Left lung (tissue), 10 donors: Measurements from ENCODE around the gene NOS1. TPM values are rescaled to one million over a fixed set of nuclear protein-coding genes. Genes with fewer than 3 reads are reported as not detected.
"Not testable (repeated sequence)": the region's sequence is repeated elsewhere in the genome, so short reads cannot be mapped to it uniquely, and the experiment has no call there.

ENCODE experiments used
- ATAC-seq: fragments of 200-7000 bp; cut with Tn5 transposase; one replicate; pipeline ENCODE4 v1.9.1; 2020; ENCODE audit warnings: moderate library complexity
- DNase-seq, 4 donors: peaks; one replicate each; pipeline ENCODE4 v3.0.0-alpha.2; 2013 to 2020
- H3K27ac ChIP-seq, 2 donors: fragments of 200-600 bp; sonication (generic) in 1 of 2; one replicate each; pipeline versions ENCODE4 v1.5.0 to v1.8.0; 2020 to 2021
- H3K27me3 ChIP-seq, 2 donors: fragments of 200-600 bp; sonication (generic) in 1 of 2; one replicate each; pipeline versions ENCODE4 v1.5.0 to v1.8.0; 2020 to 2021
- H3K36me3 ChIP-seq, 2 donors: fragments of 200-600 bp; sonication (generic) in 1 of 2; one replicate each; pipeline versions ENCODE4 v1.5.0 to v1.8.0; 2020 to 2021
- H3K4me1 ChIP-seq, 2 donors: fragments of 200-600 bp; one replicate each; pipeline ENCODE4 v1.8.0; 2021
- H3K4me3 ChIP-seq, 2 donors: fragments of 200-600 bp; sonication (generic) in 1 of 2; one replicate each; pipeline versions ENCODE4 v1.5.0 to v1.8.0; 2020 to 2021; ENCODE audit warnings: mild to moderate bottlenecking in 1 of 2
- H3K9me3 ChIP-seq, 2 donors: fragments of 200-600 bp; sonication (generic) in 1 of 2; one replicate each; pipeline versions ENCODE4 v1.5.0 to v1.8.0; 2020 to 2021
- CTCF ChIP-seq, 2 donors: fragments of 200-600 bp; sonication (generic) in 1 of 2; IDR thresholded peaks; one replicate each; pipeline versions ENCODE4 v1.5.0 to v1.8.0; 2021; ENCODE audit warnings: antibody characterized with exemption in 2 of 2
- intact Hi-C, 2 donors: fragments of 100-400 bp; cut with DNase I; formaldehyde crosslinking; loops; one replicate each; pipeline versions ENCODE4 v1.11.2 to v1.14.2; 2022
- polyA plus RNA-seq, 6 donors: library from polyadenylated mRNA; unstranded; fragments of 120-200 nt; gene quantifications; one replicate each; pipeline ENCODE4 v1.2.1, GENCODE V29; 2013; ENCODE audit not compliant: insufficient read length in 6 of 6
- total RNA-seq, 2 donors: library from RNA; stranded (reverse); fragmentation: NEBNext Ultra II Directional; extraction: Animal tissue kit (Norgen Biotek cat#: 25700); gene quantifications; one replicate each; pipeline ENCODE4 v1.2.1, GENCODE V29; 2021
- donor health status: DM: no; HTN: yes; CAD: no.
- donor health status: DM: no; HTN: no; CAD: no.

NOS1 gene
- total and polyA plus RNA-seq, 8 donors, result 0.11 to 2.4 (median 0.35) TPM

- intact Hi-C loops, result no loop called here
- Histone ChIP-seq H3K9me3 (no peaks in the 10 kb centered on the region), H3K36me3 (no peaks in the 10 kb centered on the region), H3K27me3 (peaks cover 0 to 28% of the 10 kb centered on the region in 2 donors), H3K4me3 (no peak overlapping the region), H3K4me1 (no peaks in the 10 kb centered on the region), H3K27ac (no peak overlapping the region)
- no peak for TF ChIP-seq CTCF (IDR thresholded peaks at IDR 0.05)
- no peak for ATAC-seq
- DNase-seq, result no peak
Measured at GRCh38 chr12:117202556-117202955, 158.9 kb downstream of the NOS1 start.

DNA sequence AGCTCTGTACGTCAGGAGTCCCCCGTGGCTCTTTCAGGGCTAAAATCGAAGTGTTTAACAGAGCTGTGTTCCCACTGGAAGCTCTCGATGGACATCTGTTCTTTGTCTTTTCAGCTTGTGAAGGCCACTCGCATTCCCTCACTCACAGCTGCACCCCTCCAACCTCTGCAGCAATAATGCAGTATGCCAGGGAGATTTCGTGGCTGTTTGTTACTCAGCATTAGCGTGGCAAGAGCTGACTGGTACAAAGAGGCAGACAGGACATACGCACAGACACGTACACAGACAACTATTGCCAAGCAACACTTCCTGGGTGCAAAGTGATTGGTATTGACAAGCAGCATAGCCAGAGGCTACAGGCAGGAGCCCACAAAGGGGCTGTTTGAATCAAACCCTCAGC, 159.4 kb downstream of the NOS1 start:
- ATAC-seq, result no peak
- no peaks in the 10 kb centered on the region for H3K9me3 ChIP-seq
- H3K4me1 ChIP-seq, result no peaks in the 10 kb centered on the region
- DNase-seq, result no peak
- TF ChIP-seq CTCF (IDR thresholded peaks at IDR 0.05), result no peak
- no peaks in the 10 kb centered on the region for H3K36me3 ChIP-seq
- peaks cover 0 to 25% of the 10 kb centered on the region in 2 donors for H3K27me3 ChIP-seq
- intact Hi-C loops, result no loop called here
- H3K27ac ChIP-seq, result no peak overlapping the region
- no peak overlapping the region for H3K4me3 ChIP-seq

DNA sequence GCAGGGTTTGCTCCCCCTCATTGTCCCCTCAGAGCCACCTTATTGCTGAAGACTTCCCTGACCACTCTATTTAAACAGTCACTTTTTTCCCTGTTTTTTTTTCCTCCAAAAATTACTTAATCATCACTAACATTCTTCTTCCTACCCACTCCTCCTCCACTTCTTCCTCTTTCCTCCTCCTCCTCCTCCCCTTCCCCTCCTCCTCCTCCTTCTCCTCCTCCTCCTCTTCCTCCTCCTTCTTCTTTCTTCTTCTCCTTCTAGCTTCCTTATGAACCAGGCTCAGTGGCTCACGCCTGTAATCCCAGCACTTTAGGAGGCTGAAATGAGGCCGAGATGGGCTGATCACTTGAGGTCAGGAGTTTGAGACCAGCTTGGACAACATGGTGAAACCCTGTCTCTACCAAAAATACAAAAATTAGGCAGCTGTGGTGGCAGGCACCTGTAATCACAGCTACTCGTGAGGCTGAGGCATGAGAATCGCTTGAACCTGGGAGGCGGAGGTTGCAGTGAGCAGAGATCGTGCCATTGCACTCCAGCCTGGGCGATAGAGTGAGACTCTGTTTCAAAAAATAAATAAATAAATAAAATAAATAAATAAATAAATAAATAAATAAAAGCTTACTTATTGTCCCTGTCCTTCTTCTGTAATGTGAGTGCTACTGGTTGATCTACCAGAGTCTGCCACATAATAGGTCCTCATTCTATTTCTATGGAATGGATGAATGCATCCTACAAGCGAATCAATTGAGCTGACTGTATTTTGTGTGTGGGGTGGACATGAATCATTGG, 161.3 kb downstream of the NOS1 start:
- ATAC-seq, result not testable (repeated sequence)

DNA sequence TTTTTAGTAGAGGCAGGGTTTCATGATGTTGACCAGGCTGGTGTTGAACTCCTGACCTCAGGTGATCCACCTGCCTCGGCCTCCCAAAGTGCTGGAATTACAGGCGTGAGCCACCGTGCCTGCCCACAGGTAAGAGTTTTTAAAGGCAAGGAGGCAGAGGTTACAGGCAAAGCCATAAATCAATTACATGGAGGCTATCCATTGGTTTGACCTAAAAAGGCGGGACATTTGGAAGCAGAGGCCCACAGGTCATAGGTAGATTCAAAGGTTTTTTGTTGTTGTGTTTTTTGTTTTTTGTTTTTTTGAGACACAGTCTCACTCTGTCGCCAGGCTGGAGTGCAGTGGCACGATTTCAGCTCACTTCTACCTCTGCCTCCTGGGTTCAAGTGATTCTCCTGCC, 165.1 kb downstream of the NOS1 start:
- ATAC-seq, H3K27me3 ChIP-seq, intact Hi-C loops, H3K4me3 ChIP-seq, H3K9me3 ChIP-seq, DNase-seq, H3K36me3 ChIP-seq, H3K4me1 ChIP-seq, H3K27ac ChIP-seq: not testable (repeated sequence)

More for the DNA sequence above, 161.3 kb downstream of the NOS1 start:
- H3K36me3 ChIP-seq, H3K4me1 ChIP-seq, H3K9me3 ChIP-seq, H3K4me3 ChIP-seq, intact Hi-C loops, DNase-seq, H3K27ac ChIP-seq: not testable (repeated sequence)
- H3K27me3 ChIP-seq, result peaks cover 0 to 15% of the 10 kb centered on the region in 2 donors

DNA sequence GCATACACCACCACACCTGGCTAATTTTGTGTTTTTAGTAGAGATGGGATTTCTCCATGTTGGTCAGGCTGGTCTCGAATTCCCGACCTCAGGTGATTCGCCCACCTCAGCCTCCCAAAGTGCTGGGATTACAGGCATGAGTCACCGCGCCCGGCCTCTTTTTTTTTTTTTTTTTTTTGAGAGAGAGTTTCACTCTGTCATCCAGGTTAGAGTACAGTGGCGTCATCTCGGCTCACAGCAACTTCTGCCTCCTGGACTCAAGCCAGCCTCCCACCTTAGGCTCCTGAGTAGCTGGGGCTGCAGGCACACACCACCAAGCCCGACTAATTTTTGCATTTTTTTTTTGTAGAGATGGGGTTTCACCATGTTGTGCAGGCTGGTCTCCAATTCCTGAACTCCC, 166.4 kb downstream of the NOS1 start:
- H3K27ac ChIP-seq, H3K9me3 ChIP-seq, H3K27me3 ChIP-seq, ATAC-seq, H3K4me3 ChIP-seq, H3K4me1 ChIP-seq, DNase-seq, H3K36me3 ChIP-seq, intact Hi-C loops: not testable (repeated sequence)

GRCh38 chr12:117193903-117194302, 167.5 kb downstream of the NOS1 start:
- Histone ChIP-seq H3K27ac (no peak overlapping the region), H3K27me3 (peaks cover 0 to 10% of the 10 kb centered on the region in 2 donors), H3K9me3 (no peaks in the 10 kb centered on the region), H3K36me3 (no peaks in the 10 kb centered on the region), H3K4me3 (no peak overlapping the region), H3K4me1 (peaks cover under 1 to 11% of the 10 kb centered on the region in 2 donors)
- no peak for DNase-seq
- intact Hi-C loops, result no loop called here
- no peak for ATAC-seq
- no peak for TF ChIP-seq CTCF (IDR thresholded peaks at IDR 0.05)

GRCh38 chr12:117192581-117192980, 168.8 kb downstream of the NOS1 start:
- H3K27me3 ChIP-seq, ATAC-seq, H3K9me3 ChIP-seq, DNase-seq, H3K4me3 ChIP-seq, intact Hi-C loops, H3K36me3 ChIP-seq, H3K27ac ChIP-seq: not testable (repeated sequence)
- peaks cover 5 to 16% of the 10 kb centered on the region in 2 donors for H3K4me1 ChIP-seq
